HEK293T (cell line): Measurements from ENCODE around the gene UBE2I.

Experiments used
- CTCF ChIA-PET: fragments of 350-600 bp; formaldehyde crosslinking; extraction: SDS; loops from one replicate; lab custom pipeline; 2021; ENCODE audit warnings: antibody characterized with exemption, inconsistent platforms; lab: Yijun Ruan, JAX
- POLR2A ChIA-PET: fragments of 350-600 bp; formaldehyde crosslinking; extraction: SDS; loops from one replicate; lab custom pipeline; 2020; ENCODE audit warnings: antibody characterized with exemption, inconsistent platforms; lab: Yijun Ruan, JAX
- DNase-seq: peaks from one replicate; pipeline ENCODE4 v3.0.0; 2012; ENCODE audit warnings: mixed read lengths; ENCODE audit errors: extremely low spot score
- ARNT ChIP-seq: fragments of 450-650 bp; IDR thresholded peaks from 2 replicates; pipeline ENCODE4 v1.6.1; 2017; ENCODE audit warnings: mild to moderate bottlenecking
- BHLHE40 ChIP-seq: fragments of 450-650 bp; IDR thresholded peaks from 2 replicates; pipeline ENCODE4 v1.6.1; 2016; ENCODE audit warnings: mild to moderate bottlenecking, moderate library complexity, borderline replicate concordance
- CTBP1 ChIP-seq: fragments of 450-650 bp; IDR thresholded peaks from 2 replicates; pipeline ENCODE4 v1.6.1; 2016; ENCODE audit warnings: borderline replicate concordance
- ELF4 ChIP-seq: fragments of 450-650 bp; IDR thresholded peaks from 2 replicates; pipeline ENCODE4 v1.6.1; 2017; ENCODE audit warnings: antibody characterized with exemption
- FOXA1 ChIP-seq: fragments of 450-650 bp; IDR thresholded peaks from 2 replicates; pipeline ENCODE4 v1.6.1; 2016; ENCODE audit warnings: mild to moderate bottlenecking
- FOXK2 ChIP-seq: fragments of 450-650 bp; IDR thresholded peaks from 2 replicates; pipeline ENCODE4 v1.6.1; 2016; ENCODE audit warnings: mild to moderate bottlenecking
- FOXM1 ChIP-seq: fragments of 450-650 bp; IDR thresholded peaks from 2 replicates; pipeline ENCODE4 v1.6.1; 2017; ENCODE audit warnings: mild to moderate bottlenecking, borderline replicate concordance
- HDGF ChIP-seq: fragments of 450-650 bp; IDR thresholded peaks from 2 replicates; pipeline ENCODE4 v1.6.1; 2017; ENCODE audit warnings: antibody characterized with exemption, borderline replicate concordance
- L3MBTL2 ChIP-seq: fragments of 450-650 bp; conservative IDR thresholded peaks from 2 replicates; pipeline ENCODE4 v1.6.1; 2016; ENCODE audit warnings: mild to moderate bottlenecking
- LEF1 ChIP-seq: fragments of 450-650 bp; IDR thresholded peaks from 2 replicates; pipeline ENCODE4 v1.6.1; 2017; ENCODE audit warnings: mild to moderate bottlenecking, borderline replicate concordance
- NFRKB ChIP-seq: fragments of 450-650 bp; IDR thresholded peaks from 2 replicates; pipeline ENCODE4 v1.6.1; 2016; ENCODE audit warnings: mild to moderate bottlenecking, moderate library complexity
- SP1 ChIP-seq: fragments of 450-650 bp; IDR thresholded peaks from 2 replicates; pipeline ENCODE4 v1.6.1; 2017
- SUZ12 ChIP-seq: fragments of 450-650 bp; IDR thresholded peaks from 2 replicates; pipeline ENCODE4 v1.6.1; 2016; ENCODE audit warnings: mild to moderate bottlenecking
- TARDBP ChIP-seq: fragments of 450-650 bp; IDR thresholded peaks from 2 replicates; pipeline ENCODE4 v1.6.1; 2016
- ZNF384 ChIP-seq: fragments of 450-650 bp; IDR thresholded peaks from 2 replicates; pipeline ENCODE4 v1.6.1; 2016
- TF ChIP-seq, protein P1 (sequence below): fragments of 450-650 bp; IDR thresholded peaks from 2 replicates; pipeline ENCODE4 v1.6.1; 2016

UBE2I gene

GRCh38 chr16:1347286-1347855 is 37.9 kb downstream of the UBE2I start:
- POLR2A ChIA-PET = interaction anchor here (0.8 to 1.2 kb wide), 2 partner anchors 14 to 42 kb away, joined by 3 to 4 read pairs; partner anchors contain the start of gene BAIAP3
- no peak for DNase-seq
- TF ChIP-seq ZNF384 (no peak), L3MBTL2 (no peak), NFRKB (no peak), SP1 (no peak), FOXA1 (no peak), FOXM1 (no peak), HDGF (no peak), LEF1 (no peak)
- CTCF ChIA-PET = interaction anchor here (1.0 kb wide), 1 partner anchor 10 kb away, joined by 3 read pairs; no protein-coding TSS in a partner anchor

- ChIA-PET CTCF (no interaction called here), POLR2A (no interaction called here)
- TF ChIP-seq BHLHE40 (no peak), FOXK2 (no peak), FOXM1 (no peak), SP1 (no peak), HDGF (no peak), ARNT (no peak), L3MBTL2 (no peak), LEF1 (no peak), ZNF384 (no peak), FOXA1 (no peak), NFRKB (no peak)
- no peak for DNase-seq
Observed at GRCh38 chr16:1347962-1348361, 38.5 kb downstream of the UBE2I start.

DNA sequence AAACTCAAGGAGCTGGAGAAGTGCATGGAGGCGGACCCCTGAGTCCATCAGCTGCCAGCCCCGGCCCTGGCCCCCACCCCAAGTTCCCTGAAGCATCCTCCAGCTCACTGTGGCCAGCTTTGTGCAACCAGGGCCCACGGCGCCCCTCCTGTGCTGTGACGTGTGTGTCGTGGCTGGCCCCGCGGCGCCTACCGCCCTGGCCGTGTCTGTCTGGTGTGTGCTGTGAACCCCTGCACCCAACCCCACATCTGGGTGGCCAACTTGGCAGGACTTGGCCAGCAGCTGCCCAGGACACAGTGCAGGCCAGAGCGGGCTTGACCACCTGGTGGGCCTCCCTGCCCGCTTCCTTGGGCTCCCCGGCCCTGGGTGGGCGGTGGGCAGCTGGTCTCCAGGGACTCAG is 39.0 kb downstream of the UBE2I start:
- no peak for DNase-seq
- ChIA-PET CTCF (no interaction called here), POLR2A (no interaction called here)
- TF ChIP-seq HDGF = no peak
- no peak for TF ChIP-seq FOXA1
- no peak for TF ChIP-seq NFRKB
- no peak for TF ChIP-seq SUZ12
- no peak for TF ChIP-seq ZNF384
- no peak for TF ChIP-seq FOXK2
- no peak for TF ChIP-seq CTBP1
- TF ChIP-seq LEF1 = no peak
- TF ChIP-seq FOXM1 = no peak
- TF ChIP-seq L3MBTL2 = no peak
- TF ChIP-seq TARDBP = no peak
- TF ChIP-seq, protein P1, sequence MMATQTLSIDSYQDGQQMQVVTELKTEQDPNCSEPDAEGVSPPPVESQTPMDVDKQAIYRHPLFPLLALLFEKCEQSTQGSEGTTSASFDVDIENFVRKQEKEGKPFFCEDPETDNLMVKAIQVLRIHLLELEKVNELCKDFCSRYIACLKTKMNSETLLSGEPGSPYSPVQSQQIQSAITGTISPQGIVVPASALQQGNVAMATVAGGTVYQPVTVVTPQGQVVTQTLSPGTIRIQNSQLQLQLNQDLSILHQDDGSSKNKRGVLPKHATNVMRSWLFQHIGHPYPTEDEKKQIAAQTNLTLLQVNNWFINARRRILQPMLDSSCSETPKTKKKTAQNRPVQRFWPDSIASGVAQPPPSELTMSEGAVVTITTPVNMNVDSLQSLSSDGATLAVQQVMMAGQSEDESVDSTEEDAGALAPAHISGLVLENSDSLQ = no peak
- TF ChIP-seq ARNT = no peak
- TF ChIP-seq SP1 = no peak
- TF ChIP-seq BHLHE40 = no peak
- no peak for TF ChIP-seq ELF4

GRCh38 chr16:1348926-1349325 is 39.5 kb downstream of the UBE2I start:
- no peak for DNase-seq
- TF ChIP-seq NFRKB (no peak), ARNT (no peak), ZNF384 (no peak), FOXA1 (no peak), TARDBP (no peak), ELF4 (no peak), SUZ12 (no peak), SP1 (no peak), BHLHE40 (no peak), LEF1 (no peak), FOXK2 (no peak), HDGF (no peak), L3MBTL2 (no peak), FOXM1 (no peak), CTBP1 (no peak)
- TF ChIP-seq, protein P1 = no peak
- ChIA-PET POLR2A (no interaction called here), CTCF (no interaction called here)

- no peak for DNase-seq
- TF ChIP-seq BHLHE40 (no peak), SUZ12 (no peak), FOXK2 (no peak), TARDBP (no peak), LEF1 (no peak), L3MBTL2 (no peak), ELF4 (no peak), HDGF (no peak), NFRKB (no peak), CTBP1 (no peak), FOXM1 (no peak), ARNT (no peak), SP1 (no peak), FOXA1 (no peak), ZNF384 (no peak)
- TF ChIP-seq, protein P1 = no peak
- ChIA-PET POLR2A (no interaction called here), CTCF (no interaction called here)
Observed at GRCh38 chr16:1349351-1349750, 39.9 kb downstream of the UBE2I start.

DNA sequence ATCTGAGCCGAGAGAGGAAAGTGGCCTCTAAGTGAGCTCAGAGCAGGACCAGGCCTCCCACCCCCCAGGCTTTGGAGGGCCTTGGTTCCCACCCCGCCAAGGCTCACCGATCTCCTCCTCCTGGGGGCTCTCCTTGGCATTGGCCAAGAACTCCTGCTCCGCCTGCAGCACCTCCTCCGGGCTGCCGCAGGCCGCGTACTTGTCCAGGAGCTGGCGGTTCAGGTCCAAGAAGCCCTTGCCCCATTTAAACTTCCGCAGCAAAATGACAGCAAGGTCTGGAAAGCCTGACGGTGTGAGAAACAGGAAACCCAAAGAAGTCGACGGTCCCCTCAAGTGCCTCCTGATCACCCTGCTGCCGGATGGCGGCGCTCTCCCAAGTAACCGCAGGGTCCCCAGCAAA is 40.5 kb downstream of the UBE2I start:
- ChIA-PET POLR2A (no interaction called here), CTCF (interaction anchor here (0.8 kb wide), 1 partner anchor 58 kb away, joined by 3 read pairs; no protein-coding TSS in a partner anchor)
- TF ChIP-seq ELF4 (no peak), ZNF384 (no peak), FOXK2 (no peak), FOXM1 (no peak), BHLHE40 (no peak), ARNT (no peak), HDGF (no peak)
- DNase-seq = no peak
